Stimulated activated CD8-positive, alpha-beta memory T cell treated with anti-CD3 and anti-CD28 coated beads, Interleukin-12 subunit alpha, Interleukin-12 subunit beta, amount 100 ng/mL, for 1 hour (primary cell): Measurements from ENCODE around the gene KIZ.
A peak's percentile ranks its signal among the peaks of the same experiment; 100 is the strongest.

Experiments
- DNase-seq: peaks from one replicate; pipeline ENCODE4 v3.0.0-alpha.2; 2020; ENCODE audit warnings: low read depth

Gene KIZ, protein sequence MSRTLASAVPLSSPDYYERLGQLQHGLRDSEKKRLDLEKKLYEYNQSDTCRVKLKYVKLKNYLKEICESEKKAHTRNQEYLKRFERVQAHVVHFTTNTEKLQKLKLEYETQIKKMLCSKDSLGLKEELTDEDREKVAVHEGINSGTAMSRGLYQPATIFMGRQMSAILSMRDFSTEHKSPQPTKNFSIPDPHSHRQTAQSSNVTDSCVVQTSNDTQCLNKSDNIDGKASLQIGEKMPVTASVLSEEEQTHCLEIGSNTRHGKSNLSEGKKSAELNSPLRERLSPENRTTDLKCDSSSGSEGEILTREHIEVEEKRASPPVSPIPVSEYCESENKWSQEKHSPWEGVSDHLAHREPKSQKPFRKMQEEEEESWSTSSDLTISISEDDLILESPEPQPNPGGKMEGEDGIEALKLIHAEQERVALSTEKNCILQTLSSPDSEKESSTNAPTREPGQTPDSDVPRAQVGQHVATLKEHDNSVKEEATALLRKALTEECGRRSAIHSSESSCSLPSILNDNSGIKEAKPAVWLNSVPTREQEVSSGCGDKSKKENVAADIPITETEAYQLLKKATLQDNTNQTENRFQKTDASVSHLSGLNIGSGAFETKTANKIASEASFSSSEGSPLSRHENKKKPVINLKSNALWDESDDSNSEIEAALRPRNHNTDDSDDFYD

DNA sequence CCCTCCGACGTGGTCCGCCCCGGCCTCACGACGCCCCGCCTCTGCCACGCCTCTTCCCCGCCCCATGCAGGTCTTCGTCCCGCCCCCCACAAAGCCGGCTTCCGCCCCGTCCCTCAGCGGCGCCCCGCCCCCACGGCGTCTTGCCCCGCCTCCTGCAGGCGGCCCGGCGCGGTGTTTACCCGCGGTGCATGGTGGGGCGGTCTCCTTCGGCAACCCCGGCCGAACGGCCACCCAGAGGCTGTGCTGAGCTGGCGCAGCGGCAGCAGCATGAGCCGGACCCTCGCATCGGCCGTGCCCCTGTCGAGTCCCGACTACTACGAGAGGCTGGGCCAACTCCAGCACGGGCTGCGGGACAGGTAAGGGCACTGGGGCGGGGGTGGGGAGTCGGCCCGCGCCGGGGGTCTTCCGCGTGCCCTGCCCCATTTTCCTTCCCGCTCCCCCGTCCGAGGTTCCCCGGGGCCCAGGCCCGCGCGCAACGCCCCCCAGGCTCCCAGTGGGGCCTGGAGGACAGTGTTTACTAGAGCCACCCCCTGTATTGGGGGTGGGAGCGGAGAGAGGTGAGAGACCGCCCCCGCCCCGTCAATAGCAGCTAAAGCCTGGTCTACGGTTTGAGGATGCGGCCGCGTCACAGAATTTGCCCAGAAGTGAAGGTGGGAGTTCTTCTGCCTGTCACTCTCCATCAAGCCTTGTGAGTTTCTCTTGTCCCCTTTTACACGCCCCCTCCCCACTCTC lies at the start of gene KIZ:
TSS of gene KIZ (plus strand) at position 234 of the 732 bp plus-strand sequence. CDS start at position 268, 34 bp downstream.
- DNase-seq, result peak; percentile 96

DNA sequence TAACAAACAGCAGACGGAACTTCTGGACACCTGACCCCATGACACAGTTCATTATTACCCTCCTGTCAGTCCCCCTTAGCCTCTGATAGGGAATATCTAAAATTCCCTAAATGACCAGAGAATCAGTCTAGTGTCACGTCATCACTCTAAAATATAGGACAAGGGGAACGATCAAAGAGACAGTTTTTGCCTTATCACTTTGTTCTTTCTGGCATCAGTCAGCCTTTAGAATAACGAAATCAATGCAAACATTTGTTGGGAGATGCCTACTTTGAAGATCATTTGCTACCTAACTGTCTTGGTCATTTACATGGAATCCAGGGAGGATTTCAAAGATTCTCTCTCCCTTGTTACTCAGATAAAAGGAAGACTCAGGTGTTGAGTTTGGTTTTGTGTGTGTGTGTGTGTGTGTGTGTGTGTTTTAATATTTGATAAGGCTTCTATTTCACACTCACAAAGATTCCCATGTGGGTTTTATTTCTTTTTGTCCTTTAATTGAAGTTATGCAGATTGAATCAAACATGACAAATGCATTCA lies 48.0 kb upstream of the KIZ start:
- DNase-seq, result no peak

DNA sequence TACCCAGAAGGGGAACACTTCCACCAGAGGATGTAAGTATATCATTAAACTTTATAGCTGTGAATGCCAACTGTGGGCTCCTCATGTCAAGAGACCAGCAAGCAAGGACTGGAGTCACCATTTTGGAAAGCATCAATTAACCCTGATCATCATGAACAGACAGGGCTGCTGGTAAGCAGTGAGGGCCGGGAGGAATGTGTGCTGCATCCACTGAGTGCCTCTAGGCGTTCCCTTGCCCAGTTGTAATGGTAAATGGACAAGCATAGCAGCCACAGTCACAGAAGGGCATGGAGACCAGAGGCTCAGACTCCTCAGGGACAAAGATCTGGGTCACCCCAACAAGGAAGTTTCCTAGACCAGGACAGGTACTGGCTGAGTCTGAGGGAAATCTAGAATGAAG lies 43.3 kb upstream of the KIZ start:
- DNase-seq, result no peak

DNA sequence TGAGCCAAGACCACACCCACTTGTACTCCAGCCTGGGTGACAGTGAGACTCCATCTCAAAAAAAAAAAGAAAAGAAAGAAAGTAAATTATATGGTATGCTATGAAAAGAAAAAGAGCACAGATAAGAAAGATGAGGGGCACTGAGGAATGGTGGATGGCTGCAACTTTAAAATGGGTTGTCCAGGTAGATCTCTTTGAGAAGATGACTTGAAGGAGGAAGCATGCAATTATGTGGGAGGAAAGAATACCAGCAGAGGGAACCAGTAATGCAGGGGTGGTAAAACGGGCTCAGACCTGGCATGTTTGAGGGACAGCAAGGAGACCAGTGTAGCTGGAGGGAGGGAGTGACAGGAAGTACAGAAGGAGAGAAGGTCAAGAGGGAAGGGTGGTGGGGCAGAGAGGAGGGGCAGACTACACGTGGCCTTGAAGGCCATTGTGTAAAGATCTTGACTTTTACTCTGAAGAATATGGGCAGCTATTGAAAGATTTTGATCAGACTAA lies 42.0 kb upstream of the KIZ start:
- DNase-seq, result no peak

DNA sequence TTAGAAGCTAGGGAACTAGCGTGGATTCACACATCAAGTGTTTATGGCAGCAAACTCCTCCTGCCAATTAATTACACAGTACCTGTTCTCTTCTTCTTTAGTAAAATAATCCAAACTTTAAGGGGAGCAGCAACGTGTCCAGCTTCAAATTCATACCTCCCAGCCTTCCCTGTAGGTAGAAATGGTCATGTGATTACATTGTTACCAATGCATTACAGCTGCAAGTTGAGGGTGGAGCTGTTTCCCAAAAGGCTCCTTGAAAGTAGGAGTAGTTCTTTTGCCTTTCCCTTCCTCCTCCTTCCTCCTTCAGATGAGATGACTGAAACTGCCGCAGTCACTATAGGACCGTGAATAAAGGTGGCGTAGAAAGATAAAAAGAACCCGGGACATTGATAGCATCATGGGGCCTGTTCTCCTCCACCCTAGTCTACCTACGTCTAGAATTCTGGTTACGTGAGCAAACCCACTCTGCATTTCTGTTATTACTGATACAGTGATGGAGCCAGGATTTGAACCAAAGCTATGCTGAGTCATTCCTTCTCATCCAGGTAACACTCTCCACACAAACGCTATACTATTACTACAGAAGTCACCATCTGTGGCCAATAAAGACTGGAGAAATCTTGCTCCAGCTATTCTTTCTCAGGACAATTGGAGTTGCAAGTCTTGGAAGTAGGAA lies 37.9 kb upstream of the KIZ start:
- DNase-seq, result no peak

DNA sequence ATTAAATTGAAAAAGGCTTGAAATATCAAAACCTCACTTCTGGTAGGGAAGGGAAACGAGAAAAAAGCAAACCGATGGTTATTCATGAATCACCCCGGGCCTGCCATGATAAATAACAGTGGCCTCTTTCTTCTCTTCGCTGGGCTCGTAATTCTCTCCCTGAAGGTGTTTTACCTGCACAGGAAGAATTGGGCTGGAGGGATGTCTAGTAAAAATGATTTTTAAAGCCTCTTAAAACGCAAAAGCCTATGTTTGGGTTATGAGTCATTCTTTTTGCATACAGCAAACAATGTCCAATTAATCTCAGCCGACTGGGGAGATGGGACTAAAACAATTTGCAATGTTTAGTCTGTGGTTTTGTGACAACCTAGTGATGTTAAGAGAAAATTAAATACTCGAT lies 36.5 kb upstream of the KIZ start:
- no peak for DNase-seq

DNA sequence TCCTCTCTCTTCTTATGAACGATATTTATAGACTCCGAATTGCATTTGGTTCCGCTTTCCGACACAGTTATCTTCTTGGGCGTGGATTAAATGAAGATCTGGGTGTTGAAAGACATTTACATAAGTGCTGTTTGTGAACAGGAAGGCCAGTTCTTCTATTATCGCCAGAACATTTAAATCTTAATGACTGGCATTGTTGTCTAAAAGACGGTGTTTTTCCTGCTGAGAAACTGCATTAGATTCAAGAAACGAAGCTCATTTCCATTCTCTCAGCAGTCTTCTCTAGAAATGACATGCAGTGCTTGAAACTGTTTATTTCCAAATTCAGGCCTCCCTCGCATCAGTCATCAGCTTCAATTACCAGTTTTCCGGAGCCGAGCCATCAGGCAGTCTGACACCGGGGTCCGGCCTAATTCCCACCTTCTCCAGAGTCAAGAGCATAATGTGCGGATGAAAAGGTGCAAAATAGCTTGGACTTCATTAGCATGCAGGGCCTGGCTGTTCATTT lies 35.7 kb upstream of the KIZ start:
- DNase-seq, result no peak

DNA sequence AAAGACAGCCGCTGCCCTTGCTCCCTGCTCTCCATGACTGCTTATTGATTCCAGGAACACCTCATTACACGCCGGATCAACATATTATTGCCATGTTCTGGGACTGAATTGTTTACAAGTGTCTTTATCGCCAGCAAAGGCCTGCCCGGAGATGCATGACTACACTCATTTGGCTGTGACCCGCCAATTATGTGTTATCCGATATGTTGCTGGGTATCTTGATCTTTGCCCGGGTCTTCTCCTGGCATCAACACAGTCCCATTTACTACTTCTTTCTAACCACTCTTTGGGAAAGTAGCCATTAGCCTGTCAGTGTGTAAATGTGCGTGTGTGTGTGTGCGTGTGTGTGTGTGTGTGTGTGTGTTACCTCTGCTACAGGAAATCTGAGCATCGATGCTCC lies 35.2 kb upstream of the KIZ start:
- no peak for DNase-seq

DNA sequence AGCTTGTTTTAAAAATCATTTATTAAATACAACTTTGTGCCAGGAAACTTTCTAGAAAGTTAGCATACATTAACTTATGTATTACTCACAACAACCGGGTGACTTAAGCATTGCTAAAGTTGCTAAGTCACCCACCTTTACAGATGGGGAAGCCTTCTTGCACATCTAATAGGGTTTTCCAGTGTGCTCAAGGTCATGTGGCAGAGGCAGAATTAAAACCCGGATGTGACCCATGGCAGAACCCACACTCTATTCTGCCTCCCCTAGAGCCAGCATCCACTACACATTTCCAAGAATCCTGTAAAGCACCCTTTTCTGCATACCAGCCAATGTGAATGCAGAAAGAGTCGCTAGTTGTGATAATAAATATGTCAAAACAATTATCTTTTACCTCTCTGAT lies 33.1 kb upstream of the KIZ start:
- DNase-seq, result no peak

DNA sequence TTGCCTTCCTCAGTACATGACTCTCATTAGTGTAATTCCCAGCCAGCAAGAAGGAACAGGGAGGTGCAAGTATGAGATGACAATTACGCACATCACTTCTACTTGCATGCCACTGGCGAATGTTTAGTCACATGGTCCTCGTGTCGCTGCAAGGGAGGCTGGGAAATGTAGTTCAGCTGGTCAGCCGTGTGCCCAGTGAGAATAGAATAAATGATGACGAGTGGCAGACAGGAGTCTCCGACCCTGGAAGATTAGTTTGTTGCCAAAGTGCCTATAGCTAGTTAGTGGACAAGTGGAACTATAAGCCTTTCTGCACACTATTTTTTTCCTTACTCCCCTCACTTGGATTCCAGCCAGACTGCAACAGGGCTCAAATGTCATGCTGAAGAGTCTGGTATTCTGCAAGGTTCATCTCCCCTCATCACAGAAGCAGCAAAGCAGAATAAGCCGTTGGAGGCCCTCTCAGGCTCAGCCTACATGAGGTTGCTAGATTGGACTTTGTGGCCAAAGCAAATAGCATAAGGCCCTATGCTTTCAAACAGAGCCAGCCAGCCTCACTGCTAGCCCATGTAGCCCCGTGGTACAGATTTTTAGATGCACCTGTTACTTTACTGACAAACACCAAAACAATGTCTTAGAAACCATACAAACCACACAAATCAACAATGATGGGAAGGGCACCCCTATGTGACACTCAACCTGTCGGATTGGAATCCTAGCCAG lies 29.4 kb upstream of the KIZ start:
- no peak for DNase-seq

DNA sequence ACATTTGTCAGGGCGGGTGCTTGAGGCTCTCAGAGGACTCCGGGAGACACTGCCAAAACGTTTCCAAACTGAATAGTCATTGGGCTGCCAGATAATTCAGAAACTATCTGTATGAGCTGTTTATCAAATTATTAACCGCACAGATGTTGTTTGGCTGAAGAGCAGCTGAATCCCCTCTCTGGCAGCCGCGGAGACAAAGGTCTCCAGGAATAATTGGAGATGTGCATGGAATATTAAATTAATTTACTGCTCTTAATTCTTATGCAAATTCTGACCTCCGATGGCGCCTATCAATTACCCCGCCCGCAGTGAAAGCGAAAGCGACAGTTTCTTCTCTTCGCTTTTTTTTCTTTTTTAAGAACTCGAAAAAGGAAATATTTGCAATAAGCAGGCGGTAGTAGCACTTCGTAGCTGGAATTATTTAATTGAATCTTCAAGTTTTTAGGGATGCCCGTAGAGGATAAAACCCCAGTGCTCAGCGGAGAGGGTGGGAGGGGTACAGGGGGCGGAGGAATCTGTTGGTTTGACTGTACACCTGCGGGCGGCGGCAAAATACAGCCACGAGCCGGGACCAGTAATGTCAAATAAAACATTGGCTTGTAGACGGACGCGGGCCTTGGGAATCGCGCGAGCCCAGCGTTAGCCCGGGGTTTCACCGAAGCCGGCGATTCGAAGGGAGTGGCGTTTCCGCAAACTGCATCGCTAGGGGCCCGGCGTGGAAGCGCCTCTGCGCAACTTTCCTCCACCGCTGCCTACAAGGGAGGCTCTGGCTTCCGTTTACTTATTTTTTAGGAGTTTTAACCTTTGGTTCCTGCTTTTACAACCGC lies 25.9 kb upstream of the KIZ start:
- no peak for DNase-seq

DNA sequence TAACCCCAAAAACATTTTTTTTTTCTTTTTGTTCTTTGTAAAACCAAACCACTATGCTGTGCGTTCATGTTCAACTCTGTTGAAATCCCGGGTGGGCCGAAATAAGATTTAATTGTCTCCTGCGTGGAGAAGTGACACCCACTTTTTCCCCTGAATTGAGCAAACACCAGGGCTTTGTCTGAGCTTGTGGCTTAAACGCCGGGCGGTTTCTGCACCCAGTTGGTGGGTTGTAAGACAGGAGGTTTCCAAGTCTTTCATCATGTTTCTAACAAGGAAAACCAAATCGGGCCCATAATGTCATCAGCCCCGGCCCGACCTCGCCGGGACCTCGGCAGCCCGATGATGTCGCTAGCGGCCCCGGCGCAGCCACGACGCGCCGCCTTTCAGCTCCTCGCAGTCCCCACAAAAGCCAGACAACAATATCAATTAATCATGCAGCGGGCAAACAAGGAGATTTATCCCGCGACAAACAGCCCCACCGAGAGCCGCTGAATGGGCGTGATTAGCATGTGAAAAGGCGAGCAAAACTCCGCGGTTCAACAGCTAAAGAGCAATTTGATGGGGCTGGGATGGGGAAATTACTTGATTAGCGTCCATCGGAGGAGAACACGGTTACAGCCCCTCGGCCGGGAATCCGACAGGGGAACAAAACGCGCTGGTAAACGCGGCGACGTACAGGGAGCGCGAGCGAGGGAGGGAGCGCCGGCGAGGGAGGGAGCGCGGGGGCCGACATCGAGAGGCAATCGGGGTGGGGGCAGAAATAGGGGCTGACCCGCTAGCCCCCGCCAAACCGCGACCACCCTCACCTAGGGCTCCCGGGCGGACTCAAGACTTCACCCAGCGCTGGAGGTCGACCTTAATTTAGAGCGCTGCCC lies 25.1 kb upstream of the KIZ start:
- no peak for DNase-seq

DNA sequence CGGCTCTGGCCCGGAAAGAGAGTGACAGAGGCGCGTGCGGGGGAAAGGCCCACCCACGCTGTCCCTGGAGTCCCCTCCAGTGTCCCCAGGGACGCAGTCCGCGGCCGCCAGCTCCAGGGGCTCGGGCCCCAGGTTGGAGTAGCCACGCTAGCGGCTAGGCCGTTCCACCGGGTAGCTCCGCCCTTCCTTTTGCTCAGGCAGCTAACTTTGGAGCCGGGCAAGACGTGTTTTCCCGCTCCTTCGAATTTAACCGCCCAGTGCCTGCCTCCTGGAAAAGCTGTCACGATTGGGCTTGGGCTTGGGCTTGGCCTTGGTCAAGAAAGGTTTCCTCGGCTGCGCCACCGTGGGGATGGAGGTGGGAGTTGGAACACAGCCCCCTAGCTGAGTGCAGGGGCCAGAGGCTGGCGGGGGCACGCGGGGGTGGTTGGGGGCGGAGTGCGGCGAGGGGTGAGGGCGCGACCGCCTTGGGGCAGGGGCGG lies 24.4 kb upstream of the KIZ start:
- no peak for DNase-seq

DNA sequence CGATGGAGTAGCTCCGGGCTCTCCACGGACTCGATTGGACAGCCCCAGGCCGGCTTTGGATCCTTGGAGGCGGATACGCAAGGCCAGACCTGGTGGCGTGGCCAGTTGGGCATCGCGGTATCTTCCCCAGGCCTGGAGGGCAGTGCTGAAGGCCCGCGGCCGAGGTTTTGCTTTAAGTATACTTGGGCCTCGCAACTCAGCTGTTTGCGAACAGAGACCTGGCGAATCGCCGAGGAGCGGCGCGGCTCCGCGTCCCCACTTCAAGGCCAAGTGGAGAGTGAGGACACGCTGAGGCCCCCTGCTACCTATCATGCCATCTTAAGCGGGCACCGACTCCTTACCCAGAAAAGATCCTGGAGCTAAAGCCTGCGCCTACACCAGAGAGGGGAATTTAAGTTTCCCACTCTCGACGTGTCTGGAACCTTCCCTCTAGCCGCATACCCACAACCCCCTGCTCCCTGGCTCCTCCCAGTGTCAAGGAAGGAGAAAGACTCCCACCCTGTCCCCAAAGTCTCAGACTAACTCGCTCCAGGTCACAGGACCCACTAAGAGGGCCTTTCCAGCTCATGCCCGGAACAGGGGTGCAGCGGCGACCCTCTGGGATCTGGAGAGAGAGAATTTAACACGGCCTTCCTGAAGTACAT lies 23.8 kb upstream of the KIZ start:
- DNase-seq, result no peak

DNA sequence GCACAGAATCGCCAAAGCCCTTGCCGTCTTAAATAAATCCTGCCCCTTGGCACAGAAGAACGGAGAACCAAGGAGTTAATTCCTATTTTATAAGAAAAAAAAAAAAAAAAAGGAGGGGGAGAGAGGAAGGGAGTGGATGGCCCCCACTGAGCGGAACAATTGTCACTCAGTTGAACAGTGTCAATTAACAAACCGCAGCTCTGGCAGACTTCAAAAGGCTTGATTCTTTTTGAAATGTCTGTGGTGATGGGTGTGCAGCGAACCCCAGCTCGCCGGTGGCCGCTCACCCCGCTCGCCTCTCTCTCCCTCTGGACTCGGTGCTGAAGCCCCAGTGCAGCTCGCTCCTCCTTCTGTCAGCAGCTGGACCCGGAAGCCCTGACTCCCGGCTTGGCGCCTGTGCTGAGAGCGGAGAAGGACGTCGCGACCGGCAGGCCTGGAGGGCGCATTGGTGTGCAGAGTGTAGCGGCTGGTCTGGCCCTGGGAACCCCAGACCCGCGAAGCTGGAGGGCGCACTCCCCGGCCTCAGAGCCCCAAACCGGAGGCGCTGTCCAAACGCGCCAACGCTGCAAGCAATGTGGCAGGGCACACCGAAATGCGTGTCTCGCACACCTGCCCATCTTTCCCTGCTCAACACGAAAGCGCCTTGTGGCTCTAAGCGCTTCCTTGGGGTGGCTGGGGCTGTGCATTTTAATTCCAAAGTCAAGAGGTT lies 23.1 kb upstream of the KIZ start:
- no peak for DNase-seq

DNA sequence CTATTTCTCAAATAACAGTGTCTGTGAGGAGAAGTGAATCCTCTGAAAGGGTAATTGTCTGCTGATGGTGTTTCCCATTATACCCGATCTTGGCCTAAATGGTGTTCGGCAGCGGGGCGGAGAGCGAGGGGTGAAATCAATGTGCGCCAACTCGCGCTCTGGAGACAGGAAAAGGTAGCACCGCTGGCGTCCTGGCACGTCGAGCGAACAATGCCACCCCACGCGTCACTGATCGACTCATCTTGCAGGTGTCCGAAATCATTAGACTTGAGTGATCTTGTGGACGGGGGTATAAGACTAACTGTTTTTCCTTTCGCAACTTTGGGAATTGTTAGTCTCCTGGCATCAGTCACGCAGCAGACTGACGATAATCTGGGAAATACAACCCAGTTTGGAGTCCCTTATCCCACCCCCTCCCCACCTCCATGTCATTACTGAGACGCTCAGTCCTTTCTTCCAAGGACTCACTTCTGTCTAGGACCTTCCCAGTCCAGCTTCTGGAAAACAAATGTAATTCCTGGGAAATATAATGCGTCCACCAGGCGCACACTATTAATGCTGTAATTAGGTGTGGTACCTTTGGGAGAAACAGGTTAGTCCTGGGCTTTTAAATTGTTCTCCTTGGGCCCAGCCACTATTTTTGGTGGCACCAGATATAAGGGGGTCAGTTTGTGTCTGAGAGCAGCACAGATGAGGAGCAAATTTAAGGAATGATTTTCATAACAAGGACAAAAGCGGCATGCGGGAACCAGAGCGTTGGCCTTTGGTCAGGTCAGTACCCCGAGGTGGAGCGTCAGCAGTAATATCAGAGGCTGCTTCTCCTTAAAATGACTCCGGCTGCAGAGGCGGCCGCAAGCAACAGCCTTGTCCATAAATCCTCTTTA lies 22.1 kb upstream of the KIZ start:
- no peak for DNase-seq

DNA sequence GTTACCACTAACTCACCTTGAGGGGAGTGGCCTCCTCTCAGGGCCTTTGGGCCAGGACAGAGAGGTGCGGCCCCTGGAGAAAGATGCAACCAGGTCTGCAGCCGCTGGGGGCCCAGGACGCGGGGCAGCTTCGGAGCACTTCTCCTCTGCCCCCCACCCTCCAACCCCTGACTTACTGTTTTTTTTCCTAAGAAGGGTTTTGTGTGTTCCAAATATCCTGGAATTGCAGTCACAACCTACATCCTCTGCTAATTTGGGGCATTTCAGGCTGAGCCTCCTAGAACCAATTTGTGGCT lies 21.5 kb upstream of the KIZ start:
- DNase-seq, result no peak
